NCI-H1092 treated with DMSO at 0.1 percent for 48 hours (cell line): ENCODE data around the gene PRAC2.
A peak's percentile ranks its signal among the peaks of the same experiment; 100 is the strongest.

Experiments used
- DNase-seq: peaks from one replicate; lab custom pipeline; 2025; lab: John Stamatoyannopoulos, UW

PRAC2 gene

DNA sequence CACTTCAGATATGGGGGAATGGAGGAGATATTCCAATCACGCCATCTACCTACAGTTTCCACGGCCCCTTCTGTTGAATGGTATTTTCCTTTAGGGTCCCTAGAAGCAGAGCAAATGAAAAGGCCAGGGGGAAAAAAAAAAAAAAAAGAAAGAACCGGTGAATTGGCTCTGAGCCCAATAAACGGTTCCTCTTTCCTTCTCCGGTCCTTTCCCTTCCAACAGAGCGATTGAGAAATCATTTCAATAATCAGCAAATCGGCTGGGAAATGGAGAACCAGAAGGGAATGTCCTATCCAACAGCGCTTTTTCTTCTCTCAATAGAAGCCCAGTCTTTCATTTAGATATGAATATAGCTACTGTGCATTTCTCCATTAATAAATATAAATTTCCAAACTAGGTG, 32.4 kb downstream of the PRAC2 start:
- DNase-seq, result no peak

DNA sequence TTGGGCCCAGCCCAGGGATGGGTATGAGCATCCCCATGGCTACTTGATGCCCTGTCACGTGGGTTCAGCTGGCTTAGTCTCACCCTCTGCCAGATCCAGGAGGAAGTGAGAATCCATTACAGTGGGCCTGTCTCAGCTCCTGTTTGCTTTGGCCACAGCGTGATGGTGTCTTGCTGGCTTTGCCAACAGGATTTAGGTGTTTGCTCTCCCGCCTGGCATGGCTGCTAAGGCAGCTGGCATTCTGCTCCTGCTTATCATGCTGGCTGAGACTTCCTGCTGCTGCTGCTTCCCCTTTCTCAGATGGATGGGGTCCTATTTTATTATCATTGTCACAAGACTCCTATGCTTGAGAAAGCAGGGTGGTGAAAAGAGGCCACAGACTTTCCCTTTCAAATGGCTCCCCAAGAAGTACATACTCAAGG, 33.9 kb downstream of the PRAC2 start:
- peak; percentile 76 for DNase-seq

DNA sequence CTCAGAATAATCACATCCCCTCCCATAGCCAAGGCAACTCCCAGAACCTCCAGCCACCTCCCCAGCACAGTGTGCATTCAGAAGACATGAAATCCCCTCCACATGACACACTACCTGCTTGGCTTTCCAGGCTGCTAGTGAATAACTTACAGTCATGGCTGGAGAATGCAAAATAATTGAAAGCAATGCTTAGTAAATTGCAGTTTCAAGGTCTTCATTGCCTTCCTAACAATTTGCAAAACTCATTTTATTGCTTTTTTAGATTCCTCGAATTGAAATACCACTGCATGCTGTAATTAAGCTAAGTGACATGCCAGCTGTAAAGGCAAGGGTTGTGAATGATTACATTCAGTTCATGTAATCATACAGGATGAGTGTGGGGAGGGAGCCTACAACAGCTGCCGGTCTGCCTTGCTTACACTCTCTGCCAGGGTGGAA, 34.6 kb downstream of the PRAC2 start:
- DNase-seq, result no peak

DNA sequence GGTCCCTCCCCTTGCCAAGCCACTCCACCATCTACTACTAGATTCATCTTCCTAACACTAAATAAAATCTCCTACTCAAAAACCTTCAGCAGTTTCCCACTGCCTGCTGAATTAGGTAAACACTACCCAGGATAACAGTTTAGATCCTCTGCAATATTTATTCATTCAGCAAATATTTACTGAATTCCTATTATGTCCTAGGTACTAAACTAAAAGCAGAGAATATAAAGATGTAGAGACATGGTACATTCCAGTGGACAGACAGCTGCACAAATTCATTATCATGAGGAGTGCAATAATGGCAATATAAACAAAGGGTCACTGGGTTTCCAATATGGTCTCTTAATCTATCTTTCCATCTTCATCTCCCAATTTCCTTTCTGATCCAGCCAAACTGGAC, 36.3 kb downstream of the PRAC2 start:
- no peak for DNase-seq

DNA sequence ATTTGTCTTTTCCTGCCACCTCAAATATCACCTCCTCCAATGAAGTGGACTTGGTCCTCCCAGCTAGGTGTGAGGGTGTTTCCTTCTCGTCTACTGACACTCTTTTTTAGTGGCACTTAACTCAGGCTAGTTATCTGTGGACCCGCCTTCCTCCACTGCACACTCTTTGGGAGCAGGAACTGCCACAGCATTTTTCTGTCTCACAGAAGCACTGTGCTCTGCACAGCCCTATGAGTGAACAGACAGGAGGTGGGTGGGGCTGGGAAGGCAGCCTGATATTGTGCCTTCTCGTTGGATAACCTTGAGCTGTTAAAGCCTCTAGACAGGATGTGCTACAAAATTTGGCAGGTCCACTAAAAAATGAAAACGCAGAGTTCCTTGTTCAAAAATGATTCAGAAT, 37.4 kb downstream of the PRAC2 start:
- DNase-seq, result no peak

DNA sequence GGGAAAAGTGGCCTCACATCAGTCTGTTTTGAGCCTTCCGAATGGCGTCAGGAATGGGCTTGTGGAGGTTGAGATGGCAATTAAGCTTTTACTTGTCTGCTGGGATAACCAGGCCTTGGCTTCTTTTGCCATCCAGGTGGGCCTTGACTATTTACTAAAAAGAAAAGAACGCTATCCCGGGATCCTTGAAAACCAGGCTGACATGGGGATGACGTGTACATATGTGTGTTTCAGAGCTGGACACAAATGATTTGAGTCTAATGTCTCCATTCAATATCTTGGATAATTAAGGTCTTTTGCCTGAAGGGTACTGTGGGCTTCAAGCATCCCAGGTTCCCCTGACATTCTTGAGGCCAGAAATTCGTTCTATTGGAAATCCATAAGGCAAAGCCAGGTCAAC, 38.1 kb downstream of the PRAC2 start:
- no peak for DNase-seq

DNA sequence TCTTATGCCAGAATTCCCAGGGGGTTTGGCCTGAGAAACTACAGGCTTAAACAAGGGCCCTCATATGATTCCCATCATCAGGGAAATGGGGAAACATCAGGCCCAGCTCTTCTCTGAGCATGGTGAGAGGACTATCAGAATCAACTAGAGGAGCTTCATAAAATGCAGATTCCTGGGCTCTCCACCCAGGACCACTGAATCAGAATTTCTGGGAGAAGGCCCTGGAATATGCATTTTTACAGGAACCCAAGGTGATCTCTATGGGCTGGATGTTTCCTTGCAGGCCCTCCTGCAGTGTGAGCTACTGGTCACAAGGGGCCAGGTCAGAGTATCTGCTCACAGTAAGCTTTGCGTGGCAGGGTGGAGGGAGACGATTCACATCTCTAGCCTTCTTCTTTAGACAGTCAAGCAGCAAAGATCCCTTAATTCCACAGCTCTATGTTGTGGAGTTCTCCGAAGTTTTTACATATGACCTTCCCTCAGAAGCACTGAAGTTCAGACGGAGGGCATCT, 44.3 kb downstream of the PRAC2 start:
- no peak for DNase-seq

DNA sequence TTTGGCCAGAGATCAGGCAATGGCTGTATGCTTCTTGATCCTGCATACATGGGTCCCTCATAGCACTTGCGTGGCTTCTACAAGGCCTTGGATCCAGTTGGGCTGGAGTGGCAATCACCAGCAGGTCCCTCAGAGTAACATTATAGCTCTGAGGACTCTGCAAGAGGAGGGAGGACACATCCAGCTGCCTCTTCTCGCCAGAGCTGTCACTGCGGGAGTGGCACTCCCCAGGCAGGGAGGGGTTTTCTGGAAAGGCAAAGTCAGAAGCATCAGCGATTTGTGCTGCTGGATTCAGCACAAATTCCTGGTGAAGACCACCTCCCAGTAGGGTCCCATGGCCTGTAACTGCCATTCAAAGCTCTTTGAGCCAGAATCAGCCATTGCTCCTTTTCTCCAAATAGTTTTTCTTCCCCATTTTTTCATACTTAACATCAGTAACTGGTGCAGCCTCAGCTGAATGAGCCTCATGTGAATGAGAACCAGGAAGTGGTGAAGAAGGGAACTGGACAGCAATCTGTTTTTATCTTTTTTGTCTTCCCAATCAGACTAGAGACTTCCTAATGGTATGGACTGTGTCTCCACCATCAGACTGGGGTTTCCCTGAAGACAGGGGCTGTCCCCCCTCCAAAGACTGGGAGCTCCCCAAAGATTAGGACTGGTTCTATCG, 46.2 kb downstream of the PRAC2 start:
- no peak for DNase-seq

DNA sequence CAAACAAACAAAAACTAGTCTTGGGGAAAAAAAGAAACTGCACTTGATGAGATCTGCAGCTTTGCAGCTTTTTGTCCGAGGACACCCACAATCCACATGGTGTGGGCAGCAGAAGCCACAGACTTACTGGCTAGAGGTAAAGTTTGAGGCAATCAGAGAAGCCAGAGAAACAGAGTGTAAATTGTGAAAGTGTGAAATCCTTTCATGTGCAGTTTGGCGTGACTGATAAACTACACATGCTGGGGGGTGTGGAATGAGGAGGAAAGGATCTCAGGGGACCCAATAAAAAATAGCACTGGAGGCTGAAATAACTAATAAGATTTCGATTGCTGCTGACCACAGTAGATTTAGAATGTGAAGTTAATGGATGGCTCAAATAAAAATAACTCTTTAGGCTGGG, 48.0 kb downstream of the PRAC2 start:
- DNase-seq, result no peak

DNA sequence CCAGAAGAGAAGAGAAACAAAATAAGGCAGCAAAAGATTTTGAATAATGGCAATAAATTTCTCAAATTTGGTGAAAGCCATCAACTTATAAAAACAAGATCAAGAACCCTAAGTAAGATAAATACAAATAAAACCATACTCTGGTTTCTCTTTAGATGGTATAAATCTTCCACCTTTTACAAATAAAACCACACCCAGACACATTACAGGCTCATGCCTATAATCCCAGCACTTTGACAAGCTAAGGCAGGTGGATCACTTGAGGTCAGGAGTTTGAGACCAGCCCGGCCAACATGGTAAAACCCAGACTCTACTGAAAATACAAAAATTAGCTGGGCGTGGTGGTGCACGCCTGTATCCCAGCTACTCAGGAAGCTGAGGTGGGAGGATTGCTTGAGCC, 50.3 kb downstream of the PRAC2 start:
- no peak for DNase-seq
